Loucy (cell line): ENCODE results near the gene DNM2.

Experiments
- CTCF ChIP-seq: fragments of 200-600 bp; sonication (generic); conservative IDR thresholded peaks from 2 replicates; pipeline ENCODE4 v1.5.1; 2014; ENCODE audit warnings: mild to moderate bottlenecking, antibody characterized with exemption, low read length
- EZH2phosphoT487 ChIP-seq: fragments of 200-600 bp; IDR thresholded peaks from 2 replicates; pipeline ENCODE4 v1.6.1; 2018; ENCODE audit warnings: antibody characterized with exemption, mild to moderate bottlenecking, moderate library complexity, borderline replicate concordance

GRCh38 chr19:10686661-10687517 lies 31.0 kb upstream of the DNM2 start:
- TF ChIP-seq CTCF = no peak
- no peak for TF ChIP-seq EZH2phosphoT487
